Measurements from ENCODE around the gene COL6A3. TPM values are rescaled to one million over a fixed set of nuclear protein-coding genes. Genes with fewer than 3 reads are reported as not detected.

COL6A3 gene
- polyA plus RNA-seq, 1 donor (not counting 4 experiments of a cell fraction or from before 2014, with no cell fraction given): not detected

- dilution Hi-C loops (cut with MboI; ENCODE audit: extremely low pct_ligation_motif_present, low sequenced_read_pairs): no loop called here
- no peaks in the 10 kb centered on the region for H3K36me3 ChIP-seq (ENCODE audit: control insufficient read depth in 2 of 2, extremely low read depth in 1 of 2, insufficient read depth in 2 of 2, low read length in 2 of 2)
- H3K4me2 ChIP-seq (ENCODE audit: control insufficient read depth, extremely low read depth, insufficient read depth, low read depth, low read length): no peak overlapping the region
- peaks cover 11% of the 10 kb centered on the region for H3K27me3 ChIP-seq (ENCODE audit: control insufficient read depth, extremely low read depth, insufficient read depth, low read length)
- no peak overlapping the region for H3K27ac ChIP-seq (ENCODE audit: control insufficient read depth, insufficient read depth, low read length)
- H2AFZ ChIP-seq (ENCODE audit: control insufficient read depth, low read length): no peak overlapping the region
- H3K4me3 ChIP-seq (ENCODE audit: control insufficient read depth in 2 of 3, extremely low read depth in 1 of 3, insufficient read depth in 2 of 3, low read depth in 1 of 3, low read length in 3 of 3): no peak overlapping the region
- no peak overlapping the region for H3K9ac ChIP-seq (ENCODE audit: control insufficient read depth, extremely low read depth, insufficient read depth, low read length)
- H3K4me1 ChIP-seq (ENCODE audit: control insufficient read depth, extremely low read depth, insufficient read depth, low read length): no peaks in the 10 kb centered on the region
- H3K79me2 ChIP-seq (ENCODE audit: control insufficient read depth, insufficient read depth, low read length): no peaks in the 10 kb centered on the region
- DNase-seq (ENCODE audit: low read depth, low spot score) (no peak), FAIRE-seq (no peak)
- no peaks in the 10 kb centered on the region for H4K20me1 ChIP-seq (ENCODE audit: control insufficient read depth, extremely low read depth, insufficient read depth, low read length)
- TF ChIP-seq, protein P1, sequence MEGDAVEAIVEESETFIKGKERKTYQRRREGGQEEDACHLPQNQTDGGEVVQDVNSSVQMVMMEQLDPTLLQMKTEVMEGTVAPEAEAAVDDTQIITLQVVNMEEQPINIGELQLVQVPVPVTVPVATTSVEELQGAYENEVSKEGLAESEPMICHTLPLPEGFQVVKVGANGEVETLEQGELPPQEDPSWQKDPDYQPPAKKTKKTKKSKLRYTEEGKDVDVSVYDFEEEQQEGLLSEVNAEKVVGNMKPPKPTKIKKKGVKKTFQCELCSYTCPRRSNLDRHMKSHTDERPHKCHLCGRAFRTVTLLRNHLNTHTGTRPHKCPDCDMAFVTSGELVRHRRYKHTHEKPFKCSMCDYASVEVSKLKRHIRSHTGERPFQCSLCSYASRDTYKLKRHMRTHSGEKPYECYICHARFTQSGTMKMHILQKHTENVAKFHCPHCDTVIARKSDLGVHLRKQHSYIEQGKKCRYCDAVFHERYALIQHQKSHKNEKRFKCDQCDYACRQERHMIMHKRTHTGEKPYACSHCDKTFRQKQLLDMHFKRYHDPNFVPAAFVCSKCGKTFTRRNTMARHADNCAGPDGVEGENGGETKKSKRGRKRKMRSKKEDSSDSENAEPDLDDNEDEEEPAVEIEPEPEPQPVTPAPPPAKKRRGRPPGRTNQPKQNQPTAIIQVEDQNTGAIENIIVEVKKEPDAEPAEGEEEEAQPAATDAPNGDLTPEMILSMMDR (optimal IDR thresholded peaks at IDR 0.05 in 1 of 3, IDR thresholded peaks at IDR 0.05 in 1 of 3, conservative IDR thresholded peaks at IDR 0.05 in 1 of 3; ENCODE audit: extremely low read depth in 1 of 3, insufficient read depth in 2 of 3, low read length in 3 of 3): no peak
- TF ChIP-seq EZH2 (IDR thresholded peaks at IDR 0.05; ENCODE audit: low read length): no peak
- no peaks in the 10 kb centered on the region for H3K9me3 ChIP-seq (ENCODE audit: control insufficient read depth, low read depth, low read length)
- no peaks in the 10 kb centered on the region for H3K9me1 ChIP-seq (ENCODE audit: control insufficient read depth, extremely low read depth, insufficient read depth, low read length)
These were observed 69.0 kb downstream of the COL6A3 start for GRCh38 chr2:237344942-237345341.

GRCh38 chr2:237343993-237344392 is 70.0 kb downstream of the COL6A3 start:
- no peaks in the 10 kb centered on the region for H3K4me1 ChIP-seq (ENCODE audit: control insufficient read depth, extremely low read depth, insufficient read depth, low read length)
- H3K9me3 ChIP-seq (ENCODE audit: control insufficient read depth, low read depth, low read length): no peaks in the 10 kb centered on the region
- H3K4me2 ChIP-seq (ENCODE audit: control insufficient read depth, extremely low read depth, insufficient read depth, low read depth, low read length): no peak overlapping the region
- no peak overlapping the region for H3K9ac ChIP-seq (ENCODE audit: control insufficient read depth, extremely low read depth, insufficient read depth, low read length)
- no peak overlapping the region for H2AFZ ChIP-seq (ENCODE audit: control insufficient read depth, low read length)
- H3K27ac ChIP-seq (ENCODE audit: control insufficient read depth, insufficient read depth, low read length): no peak overlapping the region
- no peak overlapping the region for H3K4me3 ChIP-seq (ENCODE audit: control insufficient read depth in 2 of 3, extremely low read depth in 1 of 3, insufficient read depth in 2 of 3, low read depth in 1 of 3, low read length in 3 of 3)
- H3K9me1 ChIP-seq (ENCODE audit: control insufficient read depth, extremely low read depth, insufficient read depth, low read length): no peaks in the 10 kb centered on the region
- no peaks in the 10 kb centered on the region for H3K79me2 ChIP-seq (ENCODE audit: control insufficient read depth, insufficient read depth, low read length)
- no peak for DNase-seq (ENCODE audit: low read depth, low spot score)
- peaks cover 8% of the 10 kb centered on the region for H3K27me3 ChIP-seq (ENCODE audit: control insufficient read depth, extremely low read depth, insufficient read depth, low read length)
- dilution Hi-C loops (cut with MboI; ENCODE audit: extremely low pct_ligation_motif_present, low sequenced_read_pairs): no loop called here
- no peaks in the 10 kb centered on the region for H4K20me1 ChIP-seq (ENCODE audit: control insufficient read depth, extremely low read depth, insufficient read depth, low read length)
- no peaks in the 10 kb centered on the region for H3K36me3 ChIP-seq (ENCODE audit: control insufficient read depth in 2 of 2, extremely low read depth in 1 of 2, insufficient read depth in 2 of 2, low read length in 2 of 2)
- no peak for FAIRE-seq
- TF ChIP-seq, protein P1 (optimal IDR thresholded peaks at IDR 0.05 in 1 of 3, IDR thresholded peaks at IDR 0.05 in 1 of 3, conservative IDR thresholded peaks at IDR 0.05 in 1 of 3; ENCODE audit: extremely low read depth in 1 of 3, insufficient read depth in 2 of 3, low read length in 3 of 3): no peak
- no peak for TF ChIP-seq EZH2 (IDR thresholded peaks at IDR 0.05; ENCODE audit: low read length)
